GM12873 (cell line): ENCODE measurements around the gene BBIP1.

ENCODE experiments used
- TF ChIP-seq, protein P1 (sequence below): IDR thresholded peaks from 2 replicates; pipeline ENCODE4 v1.5.1; 2012; ENCODE audit warnings: low read depth, mild to moderate bottlenecking, moderate library complexity, low read length, control low read depth; ENCODE audit not compliant: insufficient read depth; ENCODE audit errors: missing control alignments

Gene BBIP1

DNA sequence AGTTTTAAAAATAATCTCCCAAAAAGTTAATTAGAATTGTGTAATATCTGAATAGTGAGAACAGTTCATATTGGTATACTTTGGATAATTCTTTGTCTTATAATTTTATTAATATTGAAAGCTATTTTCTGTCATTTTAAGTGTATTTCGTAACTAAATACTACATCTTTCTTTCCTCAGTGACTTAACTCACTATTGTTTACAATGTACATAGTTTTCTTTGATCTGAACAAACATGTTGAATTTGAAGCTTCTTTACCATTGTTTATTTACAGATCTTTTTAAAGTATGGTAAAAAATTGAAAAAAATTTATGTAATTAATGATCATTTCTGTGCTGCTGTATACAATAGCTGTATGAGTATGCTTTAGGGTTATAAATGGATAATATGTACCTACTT, 42.2 kb downstream of the BBIP1 start:
- TF ChIP-seq, protein P1, sequence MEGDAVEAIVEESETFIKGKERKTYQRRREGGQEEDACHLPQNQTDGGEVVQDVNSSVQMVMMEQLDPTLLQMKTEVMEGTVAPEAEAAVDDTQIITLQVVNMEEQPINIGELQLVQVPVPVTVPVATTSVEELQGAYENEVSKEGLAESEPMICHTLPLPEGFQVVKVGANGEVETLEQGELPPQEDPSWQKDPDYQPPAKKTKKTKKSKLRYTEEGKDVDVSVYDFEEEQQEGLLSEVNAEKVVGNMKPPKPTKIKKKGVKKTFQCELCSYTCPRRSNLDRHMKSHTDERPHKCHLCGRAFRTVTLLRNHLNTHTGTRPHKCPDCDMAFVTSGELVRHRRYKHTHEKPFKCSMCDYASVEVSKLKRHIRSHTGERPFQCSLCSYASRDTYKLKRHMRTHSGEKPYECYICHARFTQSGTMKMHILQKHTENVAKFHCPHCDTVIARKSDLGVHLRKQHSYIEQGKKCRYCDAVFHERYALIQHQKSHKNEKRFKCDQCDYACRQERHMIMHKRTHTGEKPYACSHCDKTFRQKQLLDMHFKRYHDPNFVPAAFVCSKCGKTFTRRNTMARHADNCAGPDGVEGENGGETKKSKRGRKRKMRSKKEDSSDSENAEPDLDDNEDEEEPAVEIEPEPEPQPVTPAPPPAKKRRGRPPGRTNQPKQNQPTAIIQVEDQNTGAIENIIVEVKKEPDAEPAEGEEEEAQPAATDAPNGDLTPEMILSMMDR, result no peak

DNA sequence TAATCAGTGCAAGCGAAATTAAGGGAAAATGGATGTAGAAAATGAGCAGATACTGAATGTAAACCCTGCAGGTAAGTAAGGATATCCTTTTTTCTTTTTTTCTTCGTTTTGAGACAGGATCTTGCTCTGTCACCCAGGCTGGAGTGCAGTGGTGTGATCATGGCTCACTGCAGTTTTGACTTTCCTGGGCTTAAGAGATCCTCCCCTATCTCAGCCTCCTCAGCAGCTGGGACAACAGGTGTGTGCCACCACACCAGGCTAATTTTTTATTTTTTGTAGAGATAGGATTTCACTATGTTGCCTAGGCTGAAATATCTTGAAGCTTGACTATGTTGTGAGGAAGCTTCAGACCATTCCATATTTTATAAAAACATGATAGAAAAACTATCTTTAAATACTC, 43.0 kb downstream of the BBIP1 start:
- TF ChIP-seq, protein P1, result no peak

DNA sequence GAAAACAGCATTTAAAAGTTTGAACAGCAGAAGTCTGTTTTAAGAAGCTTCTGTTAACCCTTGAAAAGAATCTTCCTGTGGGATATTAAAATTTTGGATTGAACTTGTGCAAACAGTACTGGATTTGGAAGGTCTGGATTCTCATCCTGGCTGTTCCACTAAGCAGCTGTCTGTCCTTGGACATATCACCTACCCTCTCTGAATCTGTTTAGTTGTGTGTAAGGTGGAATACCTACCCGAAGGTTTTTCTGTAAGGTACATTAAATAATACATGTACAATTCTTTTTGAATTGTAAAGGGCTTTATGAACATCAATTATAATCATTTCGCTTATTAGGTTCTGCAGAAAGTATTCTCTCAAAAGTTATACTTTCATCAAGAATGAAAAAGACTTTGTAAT, 45.0 kb downstream of the BBIP1 start:
- TF ChIP-seq, protein P1, result no peak

DNA sequence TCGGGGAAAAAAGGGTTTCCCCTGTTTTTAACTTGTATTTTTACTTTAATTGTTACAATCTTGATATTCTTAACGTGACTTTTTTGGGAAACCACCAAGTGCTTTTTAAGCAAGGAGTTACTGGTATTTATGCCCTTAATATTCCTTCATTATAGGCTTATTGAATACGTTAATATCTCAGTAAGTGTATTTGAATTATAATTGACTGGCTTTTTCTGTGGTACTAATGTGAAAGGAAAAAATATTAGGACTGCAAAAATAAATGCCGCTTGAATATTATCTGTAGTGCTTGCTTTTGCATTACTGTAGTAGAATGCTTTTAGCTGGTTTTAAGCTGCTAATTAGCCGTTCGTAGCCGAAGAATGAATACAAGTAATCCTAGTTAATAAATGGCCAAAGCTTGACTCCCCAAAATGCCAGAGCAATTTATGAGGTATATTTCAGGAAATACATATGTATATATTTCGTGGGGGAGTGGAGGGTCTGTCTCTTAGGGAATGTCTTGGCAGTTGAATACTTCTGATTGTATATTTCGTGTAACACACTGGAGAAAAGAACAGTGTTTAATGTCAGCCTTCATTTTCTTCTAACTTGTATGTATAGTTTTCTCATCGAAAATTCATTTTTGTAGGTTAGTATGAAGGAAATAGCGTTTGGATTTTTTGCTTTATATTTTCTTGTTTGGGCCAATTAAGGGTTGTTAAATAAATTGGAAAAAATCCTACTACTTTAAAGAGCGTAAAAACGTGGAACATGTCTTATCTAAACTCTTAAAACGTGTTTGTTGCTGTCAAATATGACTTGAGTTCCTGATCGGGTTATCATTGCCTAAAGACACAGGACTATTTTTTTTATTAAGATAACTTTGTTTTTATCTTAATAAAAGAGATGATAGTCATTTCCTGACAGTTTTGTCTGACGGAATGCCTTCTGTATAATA, 45.7 kb downstream of the BBIP1 start:
- TF ChIP-seq, protein P1, result no peak

DNA sequence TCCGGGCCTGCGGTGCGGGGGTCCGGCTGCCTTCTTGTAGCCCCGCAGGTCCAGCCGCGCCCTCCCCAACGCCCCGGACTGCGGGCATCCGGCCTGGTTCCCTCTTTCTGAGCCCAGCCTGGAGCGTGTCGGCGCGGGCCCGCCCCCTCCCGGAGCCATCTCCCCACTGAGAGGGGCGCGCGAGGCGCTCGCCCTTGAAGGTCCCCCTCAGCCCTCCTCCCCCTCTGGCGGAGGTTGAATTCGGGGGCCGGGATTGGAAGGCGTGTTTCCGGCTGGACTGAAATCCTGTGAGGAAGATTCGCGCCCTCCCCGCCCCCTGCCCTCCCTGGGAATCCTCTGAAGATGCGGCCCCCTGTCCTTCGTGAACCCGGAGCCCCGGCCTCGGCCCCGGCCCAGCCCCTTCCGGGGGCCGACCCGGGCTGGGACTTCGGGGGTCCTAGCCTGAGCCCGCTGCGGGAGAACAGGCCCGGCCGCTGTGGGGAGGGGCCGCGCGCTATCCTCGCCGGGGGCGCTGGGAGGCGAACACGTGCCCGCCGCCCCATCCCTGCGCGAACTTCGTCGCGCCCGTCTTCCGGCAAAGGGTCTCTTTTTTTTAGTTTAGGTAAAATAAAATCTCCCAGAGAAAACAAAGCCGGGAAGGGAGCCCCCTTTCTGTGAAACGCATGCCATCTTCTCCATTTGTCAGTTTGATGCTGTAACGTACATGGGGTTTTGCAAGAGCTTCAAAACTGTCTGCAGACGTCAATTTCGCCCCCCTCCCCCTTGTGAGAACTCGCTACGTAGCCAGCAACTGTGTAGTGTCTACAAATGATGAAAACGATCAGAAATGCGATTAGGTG, 46.6 kb downstream of the BBIP1 start:
- TF ChIP-seq, protein P1, result peak; percentile 2

DNA sequence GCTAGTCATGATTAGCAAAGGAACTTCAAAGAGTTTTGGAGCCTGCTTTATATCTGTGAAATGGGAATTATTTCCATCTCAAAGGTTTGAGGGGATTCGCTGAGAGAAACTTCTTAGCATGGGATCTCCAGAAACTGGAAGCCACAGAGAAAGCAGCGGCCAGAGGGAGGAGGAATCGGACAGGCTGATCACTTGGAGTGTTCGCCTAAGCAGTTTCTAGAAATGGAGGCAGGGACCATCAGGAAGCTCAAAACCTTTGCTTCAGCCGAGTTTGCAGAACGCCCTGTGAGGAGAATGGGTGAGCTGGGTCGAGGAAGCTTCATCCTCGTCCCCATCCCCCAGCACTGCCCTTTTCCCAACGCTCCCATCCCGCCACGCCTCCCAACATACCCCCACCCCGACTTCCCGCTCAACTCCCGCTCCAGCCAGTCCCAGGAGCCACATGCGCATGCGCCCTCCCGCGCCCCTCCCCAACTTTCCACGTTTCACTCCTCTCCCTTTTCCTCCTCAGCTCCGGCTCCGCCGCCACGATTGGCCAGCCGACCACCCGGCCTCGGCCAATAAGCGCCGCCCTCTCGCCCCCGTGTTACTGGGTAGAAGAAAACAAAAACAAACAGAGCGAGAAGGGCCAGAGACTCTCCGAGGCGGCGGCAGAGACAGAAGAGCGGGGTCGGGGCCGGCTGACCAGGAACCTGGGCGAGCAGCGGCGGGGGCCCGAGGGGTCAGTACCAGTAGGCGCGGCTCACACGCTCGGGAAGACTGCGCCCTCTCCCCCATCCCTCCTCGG, 47.5 kb downstream of the BBIP1 start, which contains the start of gene PDCD4:
Gene PDCD4 (plus strand): TSS at position 631 of the 787 bp plus-strand sequence. CDS start 4,100 bp downstream, outside the sequence.
- TF ChIP-seq, protein P1, result no peak
